HL-60 (cell line): ENCODE results near the gene MOCOS.

Experiments
- DNase-seq, 2 experiments: peaks; one replicate each; pipeline ENCODE4 v3.0.0-alpha.2; 2010 to 2020; ENCODE audit warnings: low read depth in 1 of 2, low spot score in 1 of 2
- H3K27ac ChIP-seq: fragments of 250-450 bp; sonication (Bioruptor Pico); replicated peaks from 2 replicates; pipeline ENCODE4 v1.5.1; 2020; ENCODE audit warnings: mild to moderate bottlenecking, moderate library complexity
- H3K27me3 ChIP-seq: fragments of 250-450 bp; sonication (Bioruptor Pico); 2 replicates; pipeline ENCODE4 v1.5.1; 2021; ENCODE audit warnings: mild to moderate bottlenecking, moderate library complexity; ENCODE audit not compliant: insufficient read depth, poor library complexity, severe bottlenecking
- H3K4me3 ChIP-seq: replicated peaks from 2 replicates; pipeline ENCODE4 v1.5.1; 2011; ENCODE audit warnings: mild to moderate bottlenecking, control low read depth, low read length; ENCODE audit not compliant: insufficient read depth
- GABPA ChIP-seq: IDR thresholded peaks from 2 replicates; pipeline ENCODE4 v1.6.1; 2012; ENCODE audit warnings: low read depth
- POLR2AphosphoS5 ChIP-seq: IDR thresholded peaks from 2 replicates; pipeline ENCODE4 v1.6.1; 2012; ENCODE audit warnings: low read depth
- SPI1 ChIP-seq: IDR thresholded peaks from 2 replicates; pipeline ENCODE4 v1.6.1; 2012; ENCODE audit warnings: low read depth, mild to moderate bottlenecking, borderline replicate concordance
- TF ChIP-seq, protein P1 (sequence below): IDR thresholded peaks from 2 replicates; pipeline ENCODE4 v1.6.1; 2012; ENCODE audit warnings: low read depth; ENCODE audit not compliant: insufficient replicate concordance
- TF ChIP-seq, protein P2 (sequence below): IDR thresholded peaks from one replicate; pipeline ENCODE4 v1.5.1; 2011; ENCODE audit warnings: low read length, control low read depth, inconsistent platforms; ENCODE audit not compliant: insufficient read depth

The MOCOS gene

DNA sequence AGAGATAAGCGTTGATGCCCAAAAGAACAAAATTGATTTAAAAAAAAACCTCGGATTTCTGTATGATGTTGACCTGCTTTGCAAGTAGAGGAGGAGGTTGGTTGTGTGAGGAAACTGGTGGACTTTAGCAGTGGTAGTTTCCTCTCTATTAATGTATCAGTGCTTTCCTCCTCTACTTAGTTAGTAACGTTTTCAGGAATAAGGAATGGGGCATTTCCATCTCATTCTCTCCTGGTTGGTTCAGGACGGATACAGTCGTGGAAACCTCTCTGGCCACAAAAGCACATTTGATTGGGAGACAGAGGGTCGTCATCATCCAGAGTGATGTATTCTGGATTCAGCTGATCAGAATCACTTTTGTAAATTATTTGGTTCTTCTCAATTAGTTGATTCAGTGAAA is 111.7 kb downstream of the MOCOS start:
- H3K4me3 ChIP-seq = no peak overlapping the region
- no peak for DNase-seq
- H3K27ac ChIP-seq = no peak overlapping the region
- no peak for TF ChIP-seq SPI1
- TF ChIP-seq GABPA = no peak
- TF ChIP-seq, protein P1, sequence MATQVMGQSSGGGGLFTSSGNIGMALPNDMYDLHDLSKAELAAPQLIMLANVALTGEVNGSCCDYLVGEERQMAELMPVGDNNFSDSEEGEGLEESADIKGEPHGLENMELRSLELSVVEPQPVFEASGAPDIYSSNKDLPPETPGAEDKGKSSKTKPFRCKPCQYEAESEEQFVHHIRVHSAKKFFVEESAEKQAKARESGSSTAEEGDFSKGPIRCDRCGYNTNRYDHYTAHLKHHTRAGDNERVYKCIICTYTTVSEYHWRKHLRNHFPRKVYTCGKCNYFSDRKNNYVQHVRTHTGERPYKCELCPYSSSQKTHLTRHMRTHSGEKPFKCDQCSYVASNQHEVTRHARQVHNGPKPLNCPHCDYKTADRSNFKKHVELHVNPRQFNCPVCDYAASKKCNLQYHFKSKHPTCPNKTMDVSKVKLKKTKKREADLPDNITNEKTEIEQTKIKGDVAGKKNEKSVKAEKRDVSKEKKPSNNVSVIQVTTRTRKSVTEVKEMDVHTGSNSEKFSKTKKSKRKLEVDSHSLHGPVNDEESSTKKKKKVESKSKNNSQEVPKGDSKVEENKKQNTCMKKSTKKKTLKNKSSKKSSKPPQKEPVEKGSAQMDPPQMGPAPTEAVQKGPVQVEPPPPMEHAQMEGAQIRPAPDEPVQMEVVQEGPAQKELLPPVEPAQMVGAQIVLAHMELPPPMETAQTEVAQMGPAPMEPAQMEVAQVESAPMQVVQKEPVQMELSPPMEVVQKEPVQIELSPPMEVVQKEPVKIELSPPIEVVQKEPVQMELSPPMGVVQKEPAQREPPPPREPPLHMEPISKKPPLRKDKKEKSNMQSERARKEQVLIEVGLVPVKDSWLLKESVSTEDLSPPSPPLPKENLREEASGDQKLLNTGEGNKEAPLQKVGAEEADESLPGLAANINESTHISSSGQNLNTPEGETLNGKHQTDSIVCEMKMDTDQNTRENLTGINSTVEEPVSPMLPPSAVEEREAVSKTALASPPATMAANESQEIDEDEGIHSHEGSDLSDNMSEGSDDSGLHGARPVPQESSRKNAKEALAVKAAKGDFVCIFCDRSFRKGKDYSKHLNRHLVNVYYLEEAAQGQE = no peak
- TF ChIP-seq POLR2AphosphoS5 = no peak
- TF ChIP-seq, protein P2, sequence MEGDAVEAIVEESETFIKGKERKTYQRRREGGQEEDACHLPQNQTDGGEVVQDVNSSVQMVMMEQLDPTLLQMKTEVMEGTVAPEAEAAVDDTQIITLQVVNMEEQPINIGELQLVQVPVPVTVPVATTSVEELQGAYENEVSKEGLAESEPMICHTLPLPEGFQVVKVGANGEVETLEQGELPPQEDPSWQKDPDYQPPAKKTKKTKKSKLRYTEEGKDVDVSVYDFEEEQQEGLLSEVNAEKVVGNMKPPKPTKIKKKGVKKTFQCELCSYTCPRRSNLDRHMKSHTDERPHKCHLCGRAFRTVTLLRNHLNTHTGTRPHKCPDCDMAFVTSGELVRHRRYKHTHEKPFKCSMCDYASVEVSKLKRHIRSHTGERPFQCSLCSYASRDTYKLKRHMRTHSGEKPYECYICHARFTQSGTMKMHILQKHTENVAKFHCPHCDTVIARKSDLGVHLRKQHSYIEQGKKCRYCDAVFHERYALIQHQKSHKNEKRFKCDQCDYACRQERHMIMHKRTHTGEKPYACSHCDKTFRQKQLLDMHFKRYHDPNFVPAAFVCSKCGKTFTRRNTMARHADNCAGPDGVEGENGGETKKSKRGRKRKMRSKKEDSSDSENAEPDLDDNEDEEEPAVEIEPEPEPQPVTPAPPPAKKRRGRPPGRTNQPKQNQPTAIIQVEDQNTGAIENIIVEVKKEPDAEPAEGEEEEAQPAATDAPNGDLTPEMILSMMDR = no peak
- peaks cover 72% of the 10 kb centered on the region for H3K27me3 ChIP-seq

DNA sequence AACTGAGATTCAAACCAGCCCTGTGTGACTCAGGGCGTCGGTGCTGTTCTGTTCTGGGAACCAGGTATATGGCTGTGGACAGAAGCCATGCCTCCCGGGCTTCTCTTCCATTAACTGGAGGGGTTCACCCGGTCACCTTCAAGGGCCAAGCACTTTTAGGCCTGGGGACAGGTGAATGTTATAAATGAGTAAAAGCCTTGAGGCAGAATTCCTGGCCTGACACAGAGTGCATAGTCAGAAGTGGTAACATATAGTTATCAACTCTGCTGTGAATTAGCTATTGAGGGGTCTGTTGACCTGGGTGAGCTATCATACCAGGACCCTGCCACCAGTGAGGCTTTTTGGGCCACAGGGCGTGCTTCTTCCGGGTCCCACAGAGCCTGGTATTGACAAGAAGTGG is 112.9 kb downstream of the MOCOS start:
- H3K27ac ChIP-seq = no peak overlapping the region
- H3K27me3 ChIP-seq = peaks cover 66% of the 10 kb centered on the region
- no peak for DNase-seq
- H3K4me3 ChIP-seq = no peak overlapping the region
- TF ChIP-seq SPI1 (no peak), POLR2AphosphoS5 (no peak), GABPA (no peak)
- TF ChIP-seq, protein P2 = no peak
- TF ChIP-seq, protein P1 = no peak

DNA sequence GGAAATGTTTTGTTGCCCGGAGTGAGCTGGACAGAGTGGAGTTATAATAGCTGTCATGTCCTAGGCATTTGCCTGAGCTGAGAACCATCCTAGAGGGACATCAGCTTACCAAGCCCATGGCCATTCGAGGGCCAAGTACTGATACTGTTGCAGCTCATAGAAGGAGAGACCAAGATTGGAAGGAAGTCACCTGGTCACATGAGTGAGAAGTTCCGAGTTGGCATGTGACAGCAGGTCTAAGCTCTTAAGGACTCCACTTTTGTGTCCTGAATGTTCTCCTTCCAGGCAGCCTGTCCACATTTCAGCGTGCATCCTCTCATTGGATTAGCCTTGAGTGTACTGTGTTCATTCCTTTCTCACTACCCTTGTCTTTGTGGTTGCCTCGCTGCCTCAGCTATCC is 114.6 kb downstream of the MOCOS start:
- no peak for DNase-seq
- Histone ChIP-seq H3K27me3 (peaks cover 56% of the 10 kb centered on the region), H3K4me3 (no peak overlapping the region), H3K27ac (no peak overlapping the region)
- TF ChIP-seq SPI1 = no peak
- no peak for TF ChIP-seq POLR2AphosphoS5
- TF ChIP-seq, protein P1 = no peak
- no peak for TF ChIP-seq GABPA
- TF ChIP-seq, protein P2 = no peak
